Effector memory CD4-positive, alpha-beta T cell (primary cell): ENCODE data around the gene MAPT.

Experiments
- DNase-seq, 3 donors: peaks; one replicate each; pipeline ENCODE4 v3.0.0-alpha.2; 2020
- H3K27ac ChIP-seq: 2 replicates; pipeline ENCODE4 v1.7.0; 2013; ENCODE audit warnings: mild to moderate bottlenecking, low read length, moderate library complexity; ENCODE audit not compliant: insufficient read depth, poor library complexity, severe bottlenecking
- H3K27me3 ChIP-seq: replicated peaks from 2 replicates; pipeline ENCODE4 v1.7.0; 2013; ENCODE audit warnings: mild to moderate bottlenecking, low read length; ENCODE audit not compliant: insufficient read depth, control insufficient read depth, poor library complexity, severe bottlenecking
- H3K36me3 ChIP-seq: 2 replicates; pipeline ENCODE4 v1.7.0; 2013; ENCODE audit warnings: mild to moderate bottlenecking, low read length, moderate library complexity; ENCODE audit not compliant: control insufficient read depth, insufficient read depth
- H3K4me1 ChIP-seq: 2 replicates; pipeline ENCODE4 v1.7.0; 2013; ENCODE audit warnings: low read length, mild to moderate bottlenecking; ENCODE audit not compliant: control insufficient read depth, insufficient read depth, poor library complexity, severe bottlenecking
- H3K4me3 ChIP-seq: 2 replicates; pipeline ENCODE4 v1.7.0; 2013; ENCODE audit warnings: low read length, low read depth, mild to moderate bottlenecking; ENCODE audit not compliant: insufficient read depth, poor library complexity, severe bottlenecking
- H3K9me3 ChIP-seq: 2 replicates; pipeline ENCODE4 v1.7.0; 2013; ENCODE audit warnings: mild to moderate bottlenecking, low read length, moderate library complexity; ENCODE audit not compliant: control insufficient read depth

MAPT gene

GRCh38 chr17:46028374-46028773, 134.0 kb downstream of the MAPT start:
- no peak for DNase-seq

GRCh38 chr17:46028981-46029565, 134.7 kb downstream of the MAPT start:
- Histone ChIP-seq H3K27me3 (no peaks in the 10 kb centered on the region), H3K4me3 (no peak overlapping the region), H3K27ac (no peak overlapping the region), H3K4me1 (no peaks in the 10 kb centered on the region), H3K9me3 (no peaks in the 10 kb centered on the region), H3K36me3 (peaks cover 48% of the 10 kb centered on the region)
- DNase-seq: no peak

More at GRCh38 chr17:46028374-46028773, 134.0 kb downstream of the MAPT start:
- Histone ChIP-seq H3K27me3 (no peaks in the 10 kb centered on the region), H3K36me3 (peaks cover 41% of the 10 kb centered on the region), H3K9me3 (no peaks in the 10 kb centered on the region), H3K27ac (no peak overlapping the region), H3K4me3 (no peak overlapping the region), H3K4me1 (no peaks in the 10 kb centered on the region)

GRCh38 chr17:46029627-46030026, 135.3 kb downstream of the MAPT start:
- Histone ChIP-seq H3K27ac (no peak overlapping the region), H3K4me3 (no peak overlapping the region), H3K4me1 (no peaks in the 10 kb centered on the region), H3K36me3 (peaks cover 53% of the 10 kb centered on the region), H3K9me3 (no peaks in the 10 kb centered on the region), H3K27me3 (no peaks in the 10 kb centered on the region)
- no peak for DNase-seq

GRCh38 chr17:46030752-46031151, 136.4 kb downstream of the MAPT start:
- no peak overlapping the region for H3K27ac ChIP-seq
- H3K4me1 ChIP-seq: no peaks in the 10 kb centered on the region
- H3K27me3 ChIP-seq: no peaks in the 10 kb centered on the region
- no peak overlapping the region for H3K4me3 ChIP-seq
- no peak for DNase-seq
- H3K36me3 ChIP-seq: peaks cover 64% of the 10 kb centered on the region
- no peaks in the 10 kb centered on the region for H3K9me3 ChIP-seq

- H3K27ac ChIP-seq: no peak overlapping the region
- H3K4me3 ChIP-seq: no peak overlapping the region
- no peaks in the 10 kb centered on the region for H3K4me1 ChIP-seq
- no peak for DNase-seq
- H3K9me3 ChIP-seq: no peaks in the 10 kb centered on the region
- peaks cover 71% of the 10 kb centered on the region for H3K36me3 ChIP-seq
- H3K27me3 ChIP-seq: no peaks in the 10 kb centered on the region
These were observed 137.1 kb downstream of the MAPT start for GRCh38 chr17:46031440-46031839.

GRCh38 chr17:46031920-46032319, 137.6 kb downstream of the MAPT start:
- no peak for DNase-seq
- Histone ChIP-seq H3K9me3 (no peaks in the 10 kb centered on the region), H3K36me3 (peaks cover 74% of the 10 kb centered on the region), H3K27ac (no peak overlapping the region), H3K27me3 (no peaks in the 10 kb centered on the region), H3K4me1 (no peaks in the 10 kb centered on the region), H3K4me3 (no peak overlapping the region)

GRCh38 chr17:46032909-46033308, 138.6 kb downstream of the MAPT start:
- no peak for DNase-seq
- Histone ChIP-seq H3K27me3 (no peaks in the 10 kb centered on the region), H3K4me3 (no peak overlapping the region), H3K9me3 (no peaks in the 10 kb centered on the region), H3K27ac (no peak overlapping the region), H3K36me3 (peaks cover 79% of the 10 kb centered on the region), H3K4me1 (no peaks in the 10 kb centered on the region)

GRCh38 chr17:46033392-46033791, 139.0 kb downstream of the MAPT start:
- Histone ChIP-seq H3K4me1 (no peaks in the 10 kb centered on the region), H3K4me3 (no peak overlapping the region), H3K36me3 (peaks cover 83% of the 10 kb centered on the region), H3K27me3 (no peaks in the 10 kb centered on the region), H3K27ac (no peak overlapping the region), H3K9me3 (no peaks in the 10 kb centered on the region)
- no peak for DNase-seq

- Histone ChIP-seq H3K27ac (peak overlapping the region; percentile 25), H3K27me3 (no peaks in the 10 kb centered on the region), H3K4me3 (no peak overlapping the region), H3K36me3 (peaks cover 98% of the 10 kb centered on the region), H3K4me1 (no peaks in the 10 kb centered on the region), H3K9me3 (no peaks in the 10 kb centered on the region)
- DNase-seq: peak in 1 of 3 donors; percentile 7
These were observed 140.9 kb downstream of the MAPT start for GRCh38 chr17:46035112-46035818.

GRCh38 chr17:46036491-46036890, 142.1 kb downstream of the MAPT start:
- no peaks in the 10 kb centered on the region for H3K9me3 ChIP-seq
- no peaks in the 10 kb centered on the region for H3K27me3 ChIP-seq
- H3K4me3 ChIP-seq: no peak overlapping the region
- H3K36me3 ChIP-seq: peaks cover 90% of the 10 kb centered on the region
- no peak overlapping the region for H3K27ac ChIP-seq
- DNase-seq: no peak
- H3K4me1 ChIP-seq: no peaks in the 10 kb centered on the region
